MCF 10A (cell line): ENCODE data around the gene PCAT7. TPM values are rescaled to one million over a fixed set of nuclear protein-coding genes. Genes with fewer than 3 reads are reported as not detected.
"Not testable (repeated sequence)": the region's sequence is repeated elsewhere in the genome, so short reads cannot be mapped to it uniquely, and the experiment has no call there.

Experiments used
- BruUV-seq: library from RNA; stranded (reverse); fragments of 400-500 nt; replicated peaks from 2 replicates; lab custom pipeline; 2021; lab: Mats Ljungman, UMichigan
- CTCF ChIA-PET: fragments of 300-600 bp; sonication (Branson Sonifier 250); formaldehyde crosslinking; extraction: SDS; loops from one replicate; lab custom pipeline; 2021; ENCODE audit warnings: antibody characterized with exemption, inconsistent platforms; lab: Yijun Ruan, JAX
- POLR2A ChIA-PET: fragments of 300-600, 350-650 bp; sonication (Branson Sonifier 250); formaldehyde crosslinking; extraction: SDS; loops from one replicate; lab custom pipeline; 2020; ENCODE audit warnings: antibody characterized with exemption, inconsistent platforms; lab: Yijun Ruan, JAX
- DNase-seq: peaks from one replicate; pipeline ENCODE4 v3.0.0-alpha.2; 2018; ENCODE audit not compliant: unreplicated experiment
- H3K27ac Mint-ChIP-seq: one replicate; pipeline ENCODE4 v1.8.0; 2022; ENCODE audit warnings: mild to moderate bottlenecking, low read depth, mixed read lengths; ENCODE audit not compliant: unreplicated experiment
- H3K27me3 Mint-ChIP-seq: one replicate; pipeline ENCODE4 v1.8.0; 2022; ENCODE audit warnings: mixed read lengths; ENCODE audit not compliant: insufficient read depth, unreplicated experiment
- H3K36me3 Mint-ChIP-seq: one replicate; pipeline ENCODE4 v1.8.0; 2022; ENCODE audit warnings: mild to moderate bottlenecking, moderate library complexity, mixed read lengths; ENCODE audit not compliant: insufficient read depth, unreplicated experiment
- H3K4me1 Mint-ChIP-seq: one replicate; pipeline ENCODE4 v1.8.0; 2022; ENCODE audit warnings: mixed read lengths; ENCODE audit not compliant: insufficient read depth, unreplicated experiment
- H3K4me3 Mint-ChIP-seq: one replicate; pipeline ENCODE4 v1.8.0; 2022; ENCODE audit warnings: mild to moderate bottlenecking, moderate library complexity, mixed read lengths; ENCODE audit not compliant: unreplicated experiment
- H3K9me3 Mint-ChIP-seq: one replicate; pipeline ENCODE4 v1.8.0; 2022; ENCODE audit warnings: mixed read lengths; ENCODE audit not compliant: unreplicated experiment
- CTCF ChIP-seq: fragments of 200-600 bp; IDR thresholded peaks from one replicate; pipeline ENCODE4 v1.8.0; 2022; ENCODE audit warnings: antibody characterized with exemption, mild to moderate bottlenecking; ENCODE audit not compliant: unreplicated experiment
- intact Hi-C: fragments of 100-400 bp; cut with micrococcal nuclease; formaldehyde crosslinking; loops from 2 replicates; pipeline ENCODE4 v1.14.1; 2022
- total RNA-seq: library from RNA; stranded (reverse); gene quantifications from 2 replicates; pipeline ENCODE4 v1.2.3, GENCODE V29; 2022

PCAT7 gene
- total RNA-seq, 1 experiment from 2014 or later, result not detected

DNA sequence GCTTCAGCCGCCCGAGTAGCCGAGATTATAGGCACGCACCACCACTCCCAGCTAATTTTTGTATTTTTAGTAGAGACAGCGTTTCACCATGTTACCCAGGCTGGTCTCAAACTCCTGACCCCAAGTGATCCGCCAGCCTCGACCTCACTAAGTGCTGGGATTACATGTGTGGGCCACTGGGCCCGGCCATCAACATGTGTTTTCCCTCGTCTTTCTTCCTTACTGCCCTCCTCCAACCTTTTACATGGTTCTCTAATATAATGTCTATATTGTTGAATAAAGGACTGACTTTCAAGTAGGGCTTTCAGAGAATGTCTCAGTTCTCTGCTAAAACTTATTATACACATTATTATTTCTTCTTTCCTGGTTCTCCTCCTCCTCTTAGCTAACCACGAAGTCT, 21.3 kb upstream of the PCAT7 start:
- no TSS peak for BruUV-seq
- intact Hi-C loops, result no loop called here
- H3K36me3 Mint-ChIP-seq, result no peaks in the 10 kb centered on the region

GRCh38 chr9:94534901-94535300, 20.0 kb upstream of the PCAT7 start:
- Mint-ChIP-seq H3K4me3 (no peak overlapping the region), H3K27ac (no peak overlapping the region), H3K4me1 (no peaks in the 10 kb centered on the region), H3K27me3 (no peaks in the 10 kb centered on the region), H3K9me3 (no peaks in the 10 kb centered on the region), H3K36me3 (no peaks in the 10 kb centered on the region)
- no peak for TF ChIP-seq CTCF
- DNase-seq, result no peak
- POLR2A ChIA-PET, result no interaction called here
- intact Hi-C loops, result no loop called here
- CTCF ChIA-PET, result interaction anchor here (0.6 kb wide), 1 partner anchor 514 kb away, joined by 3 read pairs; no protein-coding TSS in a partner anchor
- BruUV-seq, result no TSS peak

More for the DNA sequence above, 21.3 kb upstream of the PCAT7 start:
- POLR2A ChIA-PET, result no interaction called here
- CTCF ChIA-PET, result interaction anchor here (0.8 kb wide), 1 partner anchor 44 kb away, joined by 3 read pairs; no protein-coding TSS in a partner anchor
- Mint-ChIP-seq H3K27ac (no peak overlapping the region), H3K27me3 (no peaks in the 10 kb centered on the region), H3K4me1 (no peaks in the 10 kb centered on the region), H3K4me3 (no peak overlapping the region), H3K9me3 (no peaks in the 10 kb centered on the region)
- TF ChIP-seq CTCF, result no peak
- no peak for DNase-seq

DNA sequence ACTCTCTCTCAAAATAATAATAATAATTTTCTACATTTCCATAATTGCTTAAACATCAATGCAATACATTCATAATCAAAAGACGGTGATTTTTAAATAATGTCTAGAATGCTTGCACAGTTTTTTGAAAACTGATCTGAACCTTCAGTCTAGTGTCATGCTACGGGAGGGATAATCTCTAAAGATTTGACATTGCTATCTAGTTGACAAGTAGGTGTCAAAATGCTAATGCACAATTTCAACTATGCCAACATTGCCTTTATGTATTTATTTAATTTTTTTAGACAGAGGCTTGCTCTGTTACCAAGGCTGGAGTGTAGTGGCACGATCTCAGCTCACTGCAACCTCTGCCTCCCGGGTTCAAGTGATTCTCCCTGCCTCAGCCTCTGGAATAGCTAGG, 16.0 kb upstream of the PCAT7 start:
- no peak for DNase-seq
- no TSS peak for BruUV-seq
- Mint-ChIP-seq H3K9me3 (no peaks in the 10 kb centered on the region), H3K27me3 (peaks cover 24% of the 10 kb centered on the region), H3K36me3 (no peaks in the 10 kb centered on the region), H3K27ac (no peak overlapping the region), H3K4me1 (no peaks in the 10 kb centered on the region), H3K4me3 (no peak overlapping the region)
- CTCF ChIA-PET, result no interaction called here
- TF ChIP-seq CTCF, result no peak
- POLR2A ChIA-PET, result no interaction called here
- intact Hi-C loops, result no loop called here

GRCh38 chr9:94544335-94544734, 10.5 kb upstream of the PCAT7 start:
- H3K27me3 Mint-ChIP-seq, result peaks cover 48% of the 10 kb centered on the region
- DNase-seq, CTCF ChIA-PET, H3K36me3 Mint-ChIP-seq, H3K4me3 Mint-ChIP-seq, H3K27ac Mint-ChIP-seq, intact Hi-C loops, BruUV-seq, H3K4me1 Mint-ChIP-seq, POLR2A ChIA-PET, H3K9me3 Mint-ChIP-seq: not testable (repeated sequence)
